ENCODE results near the gene ATRNL1. TPM values are rescaled to one million over a fixed set of nuclear protein-coding genes. Genes with fewer than 3 reads are reported as not detected.
"Not testable (repeated sequence)": the region's sequence is repeated elsewhere in the genome, so short reads cannot be mapped to it uniquely, and the experiment has no call there.

Gene ATRNL1
- total and polyA plus RNA-seq, 2 experiments from 2014 or later: 5.9 to 17.4 TPM

DNA sequence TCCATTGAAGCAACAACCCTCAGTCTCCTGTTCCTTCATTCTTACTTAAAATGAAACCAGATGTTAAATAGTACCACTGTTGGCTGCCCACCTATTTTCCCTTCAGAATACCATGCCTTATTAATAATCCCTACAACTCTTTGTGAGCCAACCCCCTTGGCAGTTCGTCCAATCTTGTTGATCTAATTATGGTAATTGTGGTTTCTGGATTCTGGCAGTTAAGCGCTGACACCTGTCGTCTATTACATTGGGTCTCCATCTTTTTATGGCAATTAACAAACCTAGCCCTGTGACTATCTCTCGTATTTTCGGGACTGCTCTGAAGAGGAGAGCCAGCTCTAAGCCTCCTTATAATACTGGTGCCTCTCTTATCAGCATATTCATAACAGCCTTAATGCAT is 432.0 kb downstream of the ATRNL1 start:
- no peaks in the 10 kb centered on the region for H3K9me2 ChIP-seq (replicated peaks; ENCODE audit: insufficient read depth)
- no peaks in the 10 kb centered on the region for H4K20me1 ChIP-seq (ENCODE audit: insufficient read depth, poor library complexity, severe bottlenecking)
- no peak for DNase-seq (ENCODE audit: low spot score)
- H3K36me3 ChIP-seq (replicated peaks; ENCODE audit: insufficient read depth, low read depth): no peaks in the 10 kb centered on the region
- no peaks in the 10 kb centered on the region for H3K9me3 ChIP-seq (ENCODE audit: low read depth)
- H3K4me3 ChIP-seq: no peak overlapping the region
- H2AFZ ChIP-seq: no peak overlapping the region
- no peaks in the 10 kb centered on the region for H3K4me1 ChIP-seq (ENCODE audit: insufficient read depth)
- no peak overlapping the region for H3K27ac ChIP-seq
- no peaks in the 10 kb centered on the region for H3K79me2 ChIP-seq
- H3K27me3 ChIP-seq: no peaks in the 10 kb centered on the region
- no peak overlapping the region for H3K4me2 ChIP-seq
- TF ChIP-seq EZH2phosphoT487 (IDR thresholded peaks at IDR 0.05; ENCODE audit: low read depth, severe bottlenecking, unreplicated experiment) (no peak), EZH2 (IDR thresholded peaks at IDR 0.05; ENCODE audit: borderline replicate concordance) (no peak)
- TF ChIP-seq, protein P1, sequence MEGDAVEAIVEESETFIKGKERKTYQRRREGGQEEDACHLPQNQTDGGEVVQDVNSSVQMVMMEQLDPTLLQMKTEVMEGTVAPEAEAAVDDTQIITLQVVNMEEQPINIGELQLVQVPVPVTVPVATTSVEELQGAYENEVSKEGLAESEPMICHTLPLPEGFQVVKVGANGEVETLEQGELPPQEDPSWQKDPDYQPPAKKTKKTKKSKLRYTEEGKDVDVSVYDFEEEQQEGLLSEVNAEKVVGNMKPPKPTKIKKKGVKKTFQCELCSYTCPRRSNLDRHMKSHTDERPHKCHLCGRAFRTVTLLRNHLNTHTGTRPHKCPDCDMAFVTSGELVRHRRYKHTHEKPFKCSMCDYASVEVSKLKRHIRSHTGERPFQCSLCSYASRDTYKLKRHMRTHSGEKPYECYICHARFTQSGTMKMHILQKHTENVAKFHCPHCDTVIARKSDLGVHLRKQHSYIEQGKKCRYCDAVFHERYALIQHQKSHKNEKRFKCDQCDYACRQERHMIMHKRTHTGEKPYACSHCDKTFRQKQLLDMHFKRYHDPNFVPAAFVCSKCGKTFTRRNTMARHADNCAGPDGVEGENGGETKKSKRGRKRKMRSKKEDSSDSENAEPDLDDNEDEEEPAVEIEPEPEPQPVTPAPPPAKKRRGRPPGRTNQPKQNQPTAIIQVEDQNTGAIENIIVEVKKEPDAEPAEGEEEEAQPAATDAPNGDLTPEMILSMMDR (IDR thresholded peaks at IDR 0.05; ENCODE audit: poor library complexity): no peak
- WGBS (ENCODE audit: low lambda C conversion rate, missing lambda C conversion rate): 92% methylated on average over 5 of the region's 5 CpGs

DNA sequence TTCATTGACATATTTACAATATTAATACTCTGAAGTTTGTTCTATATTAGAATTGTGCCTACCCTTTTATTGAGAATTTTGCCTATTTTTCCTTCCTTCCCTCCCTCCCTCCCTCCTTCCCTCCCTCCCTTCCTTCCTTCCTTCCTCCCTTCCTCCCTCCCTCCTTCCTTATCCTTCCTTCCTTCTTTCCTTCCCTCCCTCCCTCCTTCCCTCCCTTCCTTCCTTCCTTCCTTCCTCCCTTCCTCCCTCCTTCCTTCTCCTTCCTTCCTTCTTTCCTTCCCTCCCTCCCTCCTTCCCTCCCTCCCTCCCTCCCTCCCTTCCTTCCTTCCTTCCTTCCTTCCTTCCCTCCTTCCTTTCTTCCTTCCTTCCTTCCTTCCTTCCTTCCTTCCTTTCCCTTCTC is 434.5 kb downstream of the ATRNL1 start:
- not testable (repeated sequence) for H3K27ac ChIP-seq; H3K4me3 ChIP-seq; H3K9me2 ChIP-seq (replicated peaks; ENCODE audit: insufficient read depth); H3K9me3 ChIP-seq (ENCODE audit: low read depth); H3K27me3 ChIP-seq; H3K4me2 ChIP-seq; H3K4me1 ChIP-seq (ENCODE audit: insufficient read depth); DNase-seq (ENCODE audit: low spot score); H3K36me3 ChIP-seq (replicated peaks; ENCODE audit: insufficient read depth, low read depth); H3K79me2 ChIP-seq; H4K20me1 ChIP-seq (ENCODE audit: insufficient read depth, poor library complexity, severe bottlenecking); H2AFZ ChIP-seq

DNA sequence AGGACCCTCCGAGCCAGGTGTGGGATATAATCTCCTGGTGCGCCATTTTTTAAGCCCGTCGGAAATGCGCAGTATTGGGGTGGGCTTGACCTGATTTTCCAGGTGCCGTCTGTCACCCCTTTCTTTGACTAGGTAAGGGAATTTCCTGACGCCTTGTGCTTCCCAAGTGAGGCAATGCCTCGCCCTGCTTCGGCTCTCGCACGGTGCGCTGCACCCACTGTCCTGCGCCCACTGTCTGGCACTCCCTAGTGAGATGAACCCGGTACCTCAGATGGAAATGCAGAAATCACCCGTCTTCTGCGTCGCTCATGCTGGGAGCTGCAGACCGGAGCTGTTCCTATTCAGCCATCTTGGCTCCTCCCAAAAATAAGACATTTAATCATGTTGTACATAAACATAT is 443.2 kb downstream of the ATRNL1 start:
- WGBS (ENCODE audit: low lambda C conversion rate, missing lambda C conversion rate): 93% methylated on average over 18 of the region's 18 CpGs
- not testable (repeated sequence) for H3K4me2 ChIP-seq

GRCh38 chr10:115539142-115539762 is 446.1 kb downstream of the ATRNL1 start:
- H3K4me1 ChIP-seq (ENCODE audit: insufficient read depth): no peaks in the 10 kb centered on the region
- no peak overlapping the region for H2AFZ ChIP-seq
- no peaks in the 10 kb centered on the region for H3K9me2 ChIP-seq (replicated peaks; ENCODE audit: insufficient read depth)
- no peak overlapping the region for H3K4me3 ChIP-seq
- no peak overlapping the region for H3K27ac ChIP-seq
- H3K79me2 ChIP-seq: no peaks in the 10 kb centered on the region
- TF ChIP-seq EZH2phosphoT487 (IDR thresholded peaks at IDR 0.05; ENCODE audit: low read depth, severe bottlenecking, unreplicated experiment): no peak
- TF ChIP-seq, protein P1 (IDR thresholded peaks at IDR 0.05; ENCODE audit: poor library complexity): no peak
- no peak for TF ChIP-seq EZH2 (IDR thresholded peaks at IDR 0.05; ENCODE audit: borderline replicate concordance)
- H3K36me3 ChIP-seq (replicated peaks; ENCODE audit: insufficient read depth, low read depth): no peaks in the 10 kb centered on the region
- H3K9me3 ChIP-seq (ENCODE audit: low read depth): no peaks in the 10 kb centered on the region
- H3K27me3 ChIP-seq: no peaks in the 10 kb centered on the region
- H3K4me2 ChIP-seq: no peak overlapping the region
- H4K20me1 ChIP-seq (ENCODE audit: insufficient read depth, poor library complexity, severe bottlenecking): no peaks in the 10 kb centered on the region
- no peak for DNase-seq (ENCODE audit: low spot score)

More for the DNA sequence above, 443.2 kb downstream of the ATRNL1 start:
- not testable (repeated sequence) for H3K9me3 ChIP-seq (ENCODE audit: low read depth); H3K4me1 ChIP-seq (ENCODE audit: insufficient read depth); H3K4me3 ChIP-seq; DNase-seq (ENCODE audit: low spot score); H4K20me1 ChIP-seq (ENCODE audit: insufficient read depth, poor library complexity, severe bottlenecking); H3K9me2 ChIP-seq (replicated peaks; ENCODE audit: insufficient read depth); H3K27me3 ChIP-seq; H3K79me2 ChIP-seq; H2AFZ ChIP-seq; H3K36me3 ChIP-seq (replicated peaks; ENCODE audit: insufficient read depth, low read depth); H3K27ac ChIP-seq

Data from hepatocyte (in vitro differentiated cells).